Measurements from ENCODE around the gene RAB1B.

RAB1B gene

GRCh38 chr11:66226101-66226500 is 42.3 kb upstream of the RAB1B start:
- Histone ChIP-seq H3K27ac (ENCODE audit: low read length) (no peak overlapping the region), H3K4me1 (ENCODE audit: control insufficient read depth, insufficient read depth, low read length) (peaks cover 2% of the 10 kb centered on the region; the same call in 1 of the 2 replicates), H3K4me3 (ENCODE audit: low read length) (no peak overlapping the region), H3K27me3 (ENCODE audit: control insufficient read depth, insufficient read depth, low read length) (no peaks in the 10 kb centered on the region), H3K9me3 (ENCODE audit: control insufficient read depth, insufficient read depth, low read length) (no peaks in the 10 kb centered on the region), H3K36me3 (ENCODE audit: control insufficient read depth, insufficient read depth, low read length) (no peaks in the 10 kb centered on the region)
- DNase-seq (ENCODE audit: low read depth, low spot score), result no peak

DNA sequence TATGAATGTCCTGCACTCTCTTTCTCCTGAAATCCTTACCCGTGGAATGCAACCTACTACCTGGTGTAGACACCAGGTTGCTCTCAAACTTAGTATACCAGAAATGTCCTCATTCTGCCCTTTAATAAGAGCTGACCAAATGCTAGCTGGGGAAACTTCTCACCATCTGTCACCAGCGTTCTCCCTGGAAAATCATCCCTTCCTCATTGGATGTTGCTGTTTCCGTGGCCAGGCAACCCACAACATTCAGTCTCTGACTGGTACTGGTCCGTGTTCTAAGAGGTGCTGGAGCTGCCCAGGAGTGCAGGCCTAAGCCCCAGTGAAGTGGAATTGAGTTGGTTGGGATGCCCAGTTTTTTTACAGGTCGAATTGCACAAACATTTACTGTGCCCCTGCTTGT is 40.7 kb upstream of the RAB1B start:
- H3K9me3 ChIP-seq (ENCODE audit: control insufficient read depth, insufficient read depth, low read length), result no peaks in the 10 kb centered on the region
- no peak for DNase-seq (ENCODE audit: low read depth, low spot score)
- H3K4me1 ChIP-seq (ENCODE audit: control insufficient read depth, insufficient read depth, low read length), result no peaks in the 10 kb centered on the region
- H3K4me3 ChIP-seq (ENCODE audit: low read length), result no peak overlapping the region
- WGBS (ENCODE audit: insufficient coverage, insufficient read length), result no CpG with 5 or more reads among the region's 5 CpGs
- H3K27me3 ChIP-seq (ENCODE audit: control insufficient read depth, insufficient read depth, low read length), result no peaks in the 10 kb centered on the region
- no peaks in the 10 kb centered on the region for H3K36me3 ChIP-seq (ENCODE audit: control insufficient read depth, insufficient read depth, low read length)
- H3K27ac ChIP-seq (ENCODE audit: low read length), result no peak overlapping the region

DNA sequence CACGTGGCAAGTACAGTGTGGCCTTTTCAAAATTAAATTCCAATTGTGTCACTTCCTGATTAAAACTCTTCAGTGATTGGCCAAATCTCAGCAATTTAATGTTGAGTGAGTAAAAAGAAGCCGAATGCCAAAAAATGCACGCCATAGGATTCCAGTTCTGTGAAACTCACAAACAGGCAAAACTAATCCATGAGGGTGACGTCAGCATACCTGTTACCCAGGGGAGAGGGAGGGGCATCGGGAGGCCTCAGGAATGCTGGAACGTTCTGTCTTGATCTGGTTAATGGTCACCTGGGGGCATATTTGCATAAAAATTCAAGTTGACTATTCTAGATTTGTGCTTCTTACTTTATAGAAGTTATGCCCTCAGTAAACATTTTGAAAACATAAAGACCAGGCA is 39.9 kb upstream of the RAB1B start:
- peak; percentile 9 for DNase-seq (ENCODE audit: low read depth, low spot score)
- Histone ChIP-seq H3K27me3 (ENCODE audit: control insufficient read depth, insufficient read depth, low read length) (no peaks in the 10 kb centered on the region), H3K4me1 (ENCODE audit: control insufficient read depth, insufficient read depth, low read length) (no peaks in the 10 kb centered on the region), H3K9me3 (ENCODE audit: control insufficient read depth, insufficient read depth, low read length) (no peaks in the 10 kb centered on the region), H3K27ac (ENCODE audit: low read length) (no peak overlapping the region), H3K4me3 (ENCODE audit: low read length) (no peak overlapping the region), H3K36me3 (ENCODE audit: control insufficient read depth, insufficient read depth, low read length) (no peaks in the 10 kb centered on the region)
- WGBS (ENCODE audit: insufficient coverage, insufficient read length), result no CpG with 5 or more reads among the region's 6 CpGs

GRCh38 chr11:66230156-66230555 is 38.3 kb upstream of the RAB1B start:
- no CpG with 5 or more reads among the region's 6 CpGs for WGBS (ENCODE audit: insufficient coverage, insufficient read length)

DNA sequence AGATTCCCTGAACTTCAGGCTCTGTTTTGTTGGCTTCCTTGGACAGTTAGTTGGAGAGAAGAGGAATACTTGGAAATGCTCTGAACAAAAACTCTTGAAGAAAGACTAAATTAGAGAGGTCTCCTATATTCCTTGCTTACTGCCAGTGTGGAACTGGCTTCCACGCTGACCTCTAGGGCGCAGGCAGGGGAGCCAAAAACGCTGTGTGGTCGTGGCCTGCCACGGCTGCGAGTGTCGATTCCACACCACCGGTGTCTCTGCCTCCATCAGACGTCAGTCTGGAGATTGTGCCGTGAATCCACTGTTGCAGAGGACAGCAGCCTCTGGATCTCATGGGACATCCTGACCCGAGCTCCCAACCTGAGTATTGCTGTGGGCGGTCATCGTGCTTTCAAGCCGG is 37.5 kb upstream of the RAB1B start:
- no CpG with 5 or more reads among the region's 14 CpGs for WGBS (ENCODE audit: insufficient coverage, insufficient read length)

More at GRCh38 chr11:66230156-66230555, 38.3 kb upstream of the RAB1B start:
- no peaks in the 10 kb centered on the region for H3K4me1 ChIP-seq (ENCODE audit: control insufficient read depth, insufficient read depth, low read length)
- no peak overlapping the region for H3K4me3 ChIP-seq (ENCODE audit: low read length)
- H3K27ac ChIP-seq (ENCODE audit: low read length), result no peak overlapping the region
- no peaks in the 10 kb centered on the region for H3K27me3 ChIP-seq (ENCODE audit: control insufficient read depth, insufficient read depth, low read length)
- H3K36me3 ChIP-seq (ENCODE audit: control insufficient read depth, insufficient read depth, low read length), result peaks cover 4% of the 10 kb centered on the region; the same call in 1 of the 2 replicates
- H3K9me3 ChIP-seq (ENCODE audit: control insufficient read depth, insufficient read depth, low read length), result no peaks in the 10 kb centered on the region
- DNase-seq (ENCODE audit: low read depth, low spot score), result no peak

DNA sequence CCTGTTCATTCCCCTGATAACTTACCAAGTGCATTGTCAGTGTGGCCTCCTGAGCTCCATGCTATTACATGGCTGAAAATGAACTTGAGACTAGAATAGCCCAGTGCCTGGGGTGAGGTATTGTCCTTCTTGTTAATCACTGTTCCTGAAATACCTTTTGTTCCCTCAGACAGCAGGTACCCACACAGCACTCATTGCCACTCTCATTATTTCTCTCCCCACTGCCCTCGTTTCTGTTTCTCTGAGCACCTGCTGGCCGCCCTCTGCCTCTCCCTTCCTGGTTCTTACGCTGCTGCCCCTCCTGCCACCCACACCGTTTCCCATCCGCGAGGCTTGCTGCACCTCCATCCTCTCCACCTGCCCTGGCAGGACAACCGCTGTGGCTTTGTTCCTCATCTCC is 36.9 kb upstream of the RAB1B start:
- WGBS (ENCODE audit: insufficient coverage, insufficient read length), result no CpG with 5 or more reads among the region's 7 CpGs
- Histone ChIP-seq H3K27ac (ENCODE audit: low read length) (no peak overlapping the region), H3K4me3 (ENCODE audit: low read length) (no peak overlapping the region), H3K4me1 (ENCODE audit: control insufficient read depth, insufficient read depth, low read length) (no peaks in the 10 kb centered on the region), H3K9me3 (ENCODE audit: control insufficient read depth, insufficient read depth, low read length) (no peaks in the 10 kb centered on the region), H3K27me3 (ENCODE audit: control insufficient read depth, insufficient read depth, low read length) (no peaks in the 10 kb centered on the region), H3K36me3 (ENCODE audit: control insufficient read depth, insufficient read depth, low read length) (peaks cover 4% of the 10 kb centered on the region; the same call in 1 of the 2 replicates)
- DNase-seq (ENCODE audit: low read depth, low spot score), result no peak

More for the DNA sequence above, 37.5 kb upstream of the RAB1B start:
- Histone ChIP-seq H3K27me3 (ENCODE audit: control insufficient read depth, insufficient read depth, low read length) (no peaks in the 10 kb centered on the region), H3K27ac (ENCODE audit: low read length) (no peak overlapping the region), H3K36me3 (ENCODE audit: control insufficient read depth, insufficient read depth, low read length) (peaks cover 4% of the 10 kb centered on the region; the same call in 1 of the 2 replicates), H3K9me3 (ENCODE audit: control insufficient read depth, insufficient read depth, low read length) (no peaks in the 10 kb centered on the region), H3K4me3 (ENCODE audit: low read length) (no peak overlapping the region), H3K4me1 (ENCODE audit: control insufficient read depth, insufficient read depth, low read length) (no peaks in the 10 kb centered on the region)
- DNase-seq (ENCODE audit: low read depth, low spot score), result no peak

GRCh38 chr11:66232769-66233168 is 35.7 kb upstream of the RAB1B start:
- H3K27ac ChIP-seq (ENCODE audit: low read length), result no peak overlapping the region
- H3K36me3 ChIP-seq (ENCODE audit: control insufficient read depth, insufficient read depth, low read length), result peaks cover 4% of the 10 kb centered on the region; the same call in 1 of the 2 replicates
- no peak overlapping the region for H3K4me3 ChIP-seq (ENCODE audit: low read length)
- no peaks in the 10 kb centered on the region for H3K27me3 ChIP-seq (ENCODE audit: control insufficient read depth, insufficient read depth, low read length)
- WGBS (ENCODE audit: insufficient coverage, insufficient read length), result no CpG with 5 or more reads among the region's 11 CpGs
- no peaks in the 10 kb centered on the region for H3K9me3 ChIP-seq (ENCODE audit: control insufficient read depth, insufficient read depth, low read length)
- no peak for DNase-seq (ENCODE audit: low read depth, low spot score)
- no peaks in the 10 kb centered on the region for H3K4me1 ChIP-seq (ENCODE audit: control insufficient read depth, insufficient read depth, low read length)

DNA sequence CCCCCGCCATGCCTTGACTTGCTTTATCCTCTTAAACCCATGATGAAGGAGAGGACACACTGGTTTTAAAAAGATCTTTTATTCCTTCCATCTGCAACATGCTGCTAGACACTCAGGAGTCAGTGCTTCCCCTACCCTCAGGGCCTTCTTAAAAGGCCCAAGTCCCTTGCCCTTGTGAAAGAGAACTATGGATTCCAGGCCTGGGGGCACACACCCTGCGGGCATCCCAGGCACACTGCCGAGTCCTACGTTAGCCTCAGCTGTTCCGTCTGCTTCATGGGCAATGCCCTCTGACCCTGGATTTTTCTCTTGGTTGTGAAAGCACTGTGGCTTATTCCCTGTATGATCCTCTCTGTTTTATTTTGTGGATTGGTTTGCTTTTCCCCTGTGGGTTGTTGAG is 35.1 kb upstream of the RAB1B start:
- H3K27ac ChIP-seq (ENCODE audit: low read length), result no peak overlapping the region
- no peaks in the 10 kb centered on the region for H3K9me3 ChIP-seq (ENCODE audit: control insufficient read depth, insufficient read depth, low read length)
- peaks cover 4% of the 10 kb centered on the region; the same call in 1 of the 2 replicates for H3K36me3 ChIP-seq (ENCODE audit: control insufficient read depth, insufficient read depth, low read length)
- H3K27me3 ChIP-seq (ENCODE audit: control insufficient read depth, insufficient read depth, low read length), result no peaks in the 10 kb centered on the region
- no peaks in the 10 kb centered on the region for H3K4me1 ChIP-seq (ENCODE audit: control insufficient read depth, insufficient read depth, low read length)
- no CpG with 5 or more reads among the region's 5 CpGs for WGBS (ENCODE audit: insufficient coverage, insufficient read length)
- DNase-seq (ENCODE audit: low read depth, low spot score), result no peak
- H3K4me3 ChIP-seq (ENCODE audit: low read length), result no peak overlapping the region

GRCh38 chr11:66235141-66235540 is 33.3 kb upstream of the RAB1B start:
- no peaks in the 10 kb centered on the region for H3K9me3 ChIP-seq (ENCODE audit: control insufficient read depth, insufficient read depth, low read length)
- no CpG with 5 or more reads among the region's 11 CpGs for WGBS (ENCODE audit: insufficient coverage, insufficient read length)
- H3K27ac ChIP-seq (ENCODE audit: low read length), result no peak overlapping the region
- no peak overlapping the region for H3K4me3 ChIP-seq (ENCODE audit: low read length)
- no peak for DNase-seq (ENCODE audit: low read depth, low spot score)
- H3K36me3 ChIP-seq (ENCODE audit: control insufficient read depth, insufficient read depth, low read length), result peaks cover 4% of the 10 kb centered on the region; the same call in 1 of the 2 replicates
- H3K4me1 ChIP-seq (ENCODE audit: control insufficient read depth, insufficient read depth, low read length), result no peaks in the 10 kb centered on the region
- H3K27me3 ChIP-seq (ENCODE audit: control insufficient read depth, insufficient read depth, low read length), result no peaks in the 10 kb centered on the region

GRCh38 chr11:66237867-66238266 is 30.6 kb upstream of the RAB1B start:
- Histone ChIP-seq H3K9me3 (ENCODE audit: control insufficient read depth, insufficient read depth, low read length) (no peaks in the 10 kb centered on the region), H3K4me1 (ENCODE audit: control insufficient read depth, insufficient read depth, low read length) (no peaks in the 10 kb centered on the region), H3K36me3 (ENCODE audit: control insufficient read depth, insufficient read depth, low read length) (peaks cover 7% of the 10 kb centered on the region; the same call in 1 of the 2 replicates), H3K27me3 (ENCODE audit: control insufficient read depth, insufficient read depth, low read length) (no peaks in the 10 kb centered on the region), H3K27ac (ENCODE audit: low read length) (no peak overlapping the region), H3K4me3 (ENCODE audit: low read length) (no peak overlapping the region)
- no peak for DNase-seq (ENCODE audit: low read depth, low spot score)
- WGBS (ENCODE audit: insufficient coverage, insufficient read length), result no CpG with 5 or more reads among the region's 6 CpGs

GRCh38 chr11:66238786-66239413 is 29.5 kb upstream of the RAB1B start:
- no peaks in the 10 kb centered on the region for H3K4me1 ChIP-seq (ENCODE audit: control insufficient read depth, insufficient read depth, low read length)
- DNase-seq (ENCODE audit: low read depth, low spot score), result no peak
- peaks cover 5% of the 10 kb centered on the region; the same call in 1 of the 2 replicates for H3K36me3 ChIP-seq (ENCODE audit: control insufficient read depth, insufficient read depth, low read length)
- WGBS (ENCODE audit: insufficient coverage, insufficient read length), result no CpG with 5 or more reads among the region's 17 CpGs
- H3K9me3 ChIP-seq (ENCODE audit: control insufficient read depth, insufficient read depth, low read length), result no peaks in the 10 kb centered on the region
- H3K4me3 ChIP-seq (ENCODE audit: low read length), result no peak overlapping the region
- H3K27ac ChIP-seq (ENCODE audit: low read length), result no peak overlapping the region
- no peaks in the 10 kb centered on the region for H3K27me3 ChIP-seq (ENCODE audit: control insufficient read depth, insufficient read depth, low read length)
